Measurements from ENCODE around the gene SEC24B.

GRCh38 chr4:109497511-109497910 is 63.9 kb downstream of the SEC24B start:
- TF ChIP-seq POLR2A (IDR thresholded peaks at IDR 0.05; ENCODE audit: extremely low read depth, insufficient read length) (no peak), CTCF (IDR thresholded peaks at IDR 0.05; ENCODE audit: low read depth, low read length) (no peak), MYC (IDR thresholded peaks at IDR 0.05; ENCODE audit: low read depth, low read length) (no peak)

Measured in NB4 (cell line).